ENCODE results near the gene ZNF282.

- TF ChIP-seq CTCF (conservative IDR thresholded peaks at IDR 0.05; ENCODE audit: low read depth, low read length) (no peak), EZH2 (IDR thresholded peaks at IDR 0.05; ENCODE audit: borderline replicate concordance, low read depth, low read length, poor library complexity, severe bottlenecking) (no peak)
Measured at GRCh38 chr7:149240637-149241036, 45.3 kb downstream of the ZNF282 start.

All from A673 (cell line).